ENCODE results near the gene CAPRIN1. TPM values are rescaled to one million over a fixed set of nuclear protein-coding genes. Genes with fewer than 3 reads are reported as not detected.

The CAPRIN1 gene
- total RNA-seq, 1 donor from 2014 or later: 191 TPM

DNA sequence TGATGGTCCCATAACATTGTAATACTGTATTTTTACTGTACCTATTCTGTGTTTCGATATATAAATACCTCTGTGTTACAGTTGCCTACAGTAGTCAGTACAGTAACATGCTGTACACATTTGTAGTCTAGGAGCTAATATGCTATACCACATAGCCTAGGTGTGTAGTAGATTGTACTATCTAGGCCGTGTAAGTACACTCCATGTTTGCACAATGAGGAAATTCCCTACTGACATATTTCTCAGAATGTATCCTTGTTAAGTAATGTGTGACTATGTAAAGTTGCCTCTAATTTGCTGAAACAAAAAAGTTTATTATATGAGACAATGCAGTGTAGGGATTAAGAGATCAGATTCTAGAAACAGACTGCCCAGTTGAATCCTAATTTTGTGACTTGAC is 21.3 kb downstream of the CAPRIN1 start:
- DNase-seq (ENCODE audit: low read depth): no peak
- Histone ChIP-seq H3K4me3 (ENCODE audit: low read depth, low read length) (no peak overlapping the region), H3K36me3 (ENCODE audit: control insufficient read depth, insufficient read depth, low read length) (no peaks in the 10 kb centered on the region), H3K27me3 (ENCODE audit: control insufficient read depth, insufficient read depth, low read length) (no peaks in the 10 kb centered on the region)
- TF ChIP-seq CTCF (IDR thresholded peaks at IDR 0.05; ENCODE audit: insufficient read depth, low read length, poor library complexity, severe bottlenecking): no peak

DNA sequence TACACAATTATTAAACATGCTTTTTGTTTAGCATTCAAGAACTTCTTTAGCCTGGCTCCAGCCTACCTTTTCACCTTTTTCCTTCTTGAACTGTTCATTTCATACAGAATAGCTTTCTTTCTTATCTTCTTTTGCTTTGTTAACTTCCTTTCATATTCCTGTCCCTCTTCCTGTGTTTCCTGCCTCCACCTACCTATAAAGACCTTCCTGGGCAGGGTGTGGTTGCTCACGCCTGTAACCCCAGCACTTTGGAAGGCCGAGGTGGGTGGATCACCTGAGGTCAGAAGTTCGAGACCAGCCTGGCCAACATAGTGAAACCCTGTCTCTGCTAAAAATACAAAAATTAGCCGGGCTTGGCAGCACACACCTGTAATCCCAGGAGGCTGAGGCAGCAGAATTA is 22.9 kb downstream of the CAPRIN1 start:
- no peak overlapping the region for H3K4me3 ChIP-seq (ENCODE audit: low read depth, low read length)
- H3K27me3 ChIP-seq (ENCODE audit: control insufficient read depth, insufficient read depth, low read length): no peaks in the 10 kb centered on the region
- H3K36me3 ChIP-seq (ENCODE audit: control insufficient read depth, insufficient read depth, low read length): no peaks in the 10 kb centered on the region
- no peak for DNase-seq (ENCODE audit: low read depth)
- TF ChIP-seq CTCF (IDR thresholded peaks at IDR 0.05; ENCODE audit: insufficient read depth, low read length, poor library complexity, severe bottlenecking): no peak

- no peaks in the 10 kb centered on the region for H3K27me3 ChIP-seq (ENCODE audit: control insufficient read depth, insufficient read depth, low read length)
- H3K4me3 ChIP-seq (ENCODE audit: low read depth, low read length): no peak overlapping the region
- no peak for DNase-seq (ENCODE audit: low read depth)
- TF ChIP-seq CTCF (IDR thresholded peaks at IDR 0.05; ENCODE audit: insufficient read depth, low read length, poor library complexity, severe bottlenecking): no peak
- H3K36me3 ChIP-seq (ENCODE audit: control insufficient read depth, insufficient read depth, low read length): no peaks in the 10 kb centered on the region
Observed at GRCh38 chr11:34075178-34075820, 23.8 kb downstream of the CAPRIN1 start.

DNA sequence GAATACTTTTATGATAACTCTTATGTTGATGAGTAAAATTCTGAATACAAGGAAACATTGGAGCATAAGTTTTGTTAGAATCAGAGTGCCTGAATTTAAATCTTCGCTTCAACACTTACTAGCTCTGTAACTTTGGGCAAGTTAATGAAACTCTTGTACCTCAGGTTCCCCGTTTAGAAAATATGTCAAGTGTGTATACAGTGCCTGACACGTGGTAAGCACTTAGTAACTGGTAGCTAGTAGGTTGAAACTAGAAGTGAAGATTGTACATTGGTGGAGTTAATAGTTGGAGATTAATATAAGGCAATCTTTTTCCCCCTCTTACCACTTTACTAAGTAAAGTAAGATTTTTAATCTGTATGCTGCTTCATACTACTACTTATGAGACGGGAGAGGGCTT is 29.1 kb downstream of the CAPRIN1 start:
- Histone ChIP-seq H3K36me3 (ENCODE audit: control insufficient read depth, insufficient read depth, low read length) (no peaks in the 10 kb centered on the region), H3K4me3 (ENCODE audit: low read depth, low read length) (no peak overlapping the region), H3K27me3 (ENCODE audit: control insufficient read depth, insufficient read depth, low read length) (no peaks in the 10 kb centered on the region)
- TF ChIP-seq CTCF (IDR thresholded peaks at IDR 0.05; ENCODE audit: insufficient read depth, low read length, poor library complexity, severe bottlenecking): no peak
- no peak for DNase-seq (ENCODE audit: low read depth)

DNA sequence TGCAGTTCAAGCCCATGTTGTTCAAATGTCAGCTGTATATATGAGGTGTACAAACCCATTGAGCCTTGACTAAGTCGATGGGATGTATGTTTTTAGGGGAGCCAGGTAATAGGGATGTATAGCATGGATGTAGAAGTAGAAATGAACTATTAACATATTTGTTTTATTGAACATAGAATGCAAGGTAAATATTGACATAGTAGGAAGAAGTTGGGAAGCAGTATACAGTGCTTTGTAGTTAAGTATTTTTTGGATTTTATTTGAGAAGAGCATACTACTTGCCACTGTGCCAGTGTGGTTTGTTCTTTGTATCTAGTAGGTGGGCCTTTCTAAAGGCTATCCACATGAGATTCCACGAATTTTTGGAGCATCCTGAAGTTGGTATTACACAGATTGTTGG is 33.1 kb downstream of the CAPRIN1 start:
- Histone ChIP-seq H3K4me3 (ENCODE audit: low read depth, low read length) (no peak overlapping the region), H3K27me3 (ENCODE audit: control insufficient read depth, insufficient read depth, low read length) (no peaks in the 10 kb centered on the region), H3K36me3 (ENCODE audit: control insufficient read depth, insufficient read depth, low read length) (no peaks in the 10 kb centered on the region)
- no peak for TF ChIP-seq CTCF (IDR thresholded peaks at IDR 0.05; ENCODE audit: insufficient read depth, low read length, poor library complexity, severe bottlenecking)
- no peak for DNase-seq (ENCODE audit: low read depth)

Measured in kidney epithelial cell (primary cell).